ENCODE data around the gene P2RY4. TPM values are rescaled to one million over a fixed set of nuclear protein-coding genes. Genes with fewer than 3 reads are reported as not detected.
"Not testable (repeated sequence)": the region's sequence is repeated elsewhere in the genome, so short reads cannot be mapped to it uniquely, and the experiment has no call there.

Gene P2RY4
- total and polyA plus RNA-seq, 4 donors = 0.91 to 1.2 TPM; not detected in 2

GRCh38 chrX:70226687-70227086, 33.3 kb downstream of the P2RY4 start:
- Histone ChIP-seq H3K36me3 (ENCODE audit: control insufficient read depth in 1 of 2, insufficient read depth in 2 of 2, low read length in 1 of 2) (no peaks in the 10 kb centered on the region), H3K4me3 (ENCODE audit: low read length in 2 of 2) (no peak overlapping the region), H3K27me3 (ENCODE audit: control insufficient read depth in 1 of 2, insufficient read depth in 2 of 2, low read length in 1 of 2) (no peaks in the 10 kb centered on the region), H3K9me3 (ENCODE audit: control insufficient read depth, low read length) (no peaks in the 10 kb centered on the region), H3K4me1 (ENCODE audit: control insufficient read depth in 1 of 2, insufficient read depth in 2 of 2, low read length in 2 of 2) (no peaks in the 10 kb centered on the region), H3K27ac (ENCODE audit: low read depth in 1 of 2, low read length in 2 of 2) (no peak overlapping the region)
- WGBS, 2 donors = 58 to 94% methylated on average over 2 of the region's 2 CpGs
- ATAC-seq (ENCODE audit: low FRiP score) (no peak), DNase-seq (no peak)
- intact Hi-C loops (cut with DNase I) = no loop called here

DNA sequence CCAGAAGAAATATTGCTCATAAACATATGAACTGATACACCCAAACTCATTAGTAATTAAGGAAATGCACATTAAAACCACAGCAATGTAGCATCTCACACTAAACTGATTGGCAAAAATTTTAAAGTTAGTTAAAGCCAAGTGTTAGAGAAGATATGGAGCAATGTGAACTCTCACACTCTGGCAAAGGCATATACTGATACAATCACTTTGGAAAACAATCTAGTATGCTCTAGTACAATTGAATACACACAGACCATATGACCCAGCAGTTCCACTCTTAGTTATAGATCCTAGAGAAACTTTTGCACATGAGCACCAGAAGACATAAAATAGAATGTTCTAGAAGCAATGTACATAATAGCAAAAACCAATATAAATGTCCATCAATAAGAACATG, 34.0 kb downstream of the P2RY4 start:
- ATAC-seq (ENCODE audit: low FRiP score) = no peak
- no peak overlapping the region for H3K27ac ChIP-seq (ENCODE audit: low read depth in 1 of 2, low read length in 2 of 2)
- no peaks in the 10 kb centered on the region for H3K36me3 ChIP-seq (ENCODE audit: control insufficient read depth in 1 of 2, insufficient read depth in 2 of 2, low read length in 1 of 2)
- no peaks in the 10 kb centered on the region for H3K9me3 ChIP-seq (ENCODE audit: control insufficient read depth, low read length)
- no peak for DNase-seq
- H3K4me3 ChIP-seq (ENCODE audit: low read length in 2 of 2) = no peak overlapping the region
- no peaks in the 10 kb centered on the region for H3K27me3 ChIP-seq (ENCODE audit: control insufficient read depth in 1 of 2, insufficient read depth in 2 of 2, low read length in 1 of 2)
- intact Hi-C loops (cut with DNase I) = no loop called here
- H3K4me1 ChIP-seq (ENCODE audit: control insufficient read depth in 1 of 2, insufficient read depth in 2 of 2, low read length in 2 of 2) = no peaks in the 10 kb centered on the region

DNA sequence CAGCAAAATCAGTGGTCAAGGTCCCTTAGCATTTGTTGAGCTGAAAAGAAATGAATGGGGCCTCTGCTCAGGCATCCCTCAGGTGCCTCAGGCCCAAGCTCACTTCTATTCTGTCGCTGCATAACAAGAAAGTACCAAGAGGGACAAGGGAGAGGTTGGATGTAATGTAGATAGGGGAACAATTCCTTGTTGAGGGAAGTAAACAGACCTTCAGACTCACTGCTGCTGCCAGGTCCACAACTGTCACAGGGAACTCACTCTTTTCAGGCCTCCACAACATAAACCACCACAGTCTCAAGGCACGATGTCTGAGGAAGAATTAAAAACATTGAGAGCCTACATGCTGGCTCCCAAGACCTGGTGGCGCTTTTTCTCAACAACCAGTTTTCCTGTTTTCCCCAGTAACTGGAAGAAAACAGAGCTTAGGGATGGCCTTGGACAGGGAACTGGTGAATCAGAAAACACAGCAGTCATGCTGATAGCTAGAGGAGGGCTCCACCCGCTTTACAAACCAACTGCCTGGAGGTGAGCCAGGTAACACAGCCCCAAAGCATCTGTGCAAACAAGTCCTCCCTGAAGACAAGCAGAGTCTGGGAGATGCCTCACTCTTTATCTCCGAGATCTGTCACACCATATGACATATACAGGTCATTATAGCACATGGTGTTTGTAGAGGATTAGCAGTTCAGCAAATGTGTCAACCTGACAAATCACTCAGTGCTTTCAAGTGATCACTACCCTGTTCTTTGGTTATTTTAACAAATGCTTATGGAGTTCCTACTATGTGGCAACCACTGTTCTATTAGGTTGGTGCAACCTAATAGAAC, 39.9 kb downstream of the P2RY4 start:
- Histone ChIP-seq H3K4me3 (ENCODE audit: low read length in 2 of 2) (no peak overlapping the region), H3K4me1 (ENCODE audit: control insufficient read depth in 1 of 2, insufficient read depth in 2 of 2, low read length in 2 of 2) (no peaks in the 10 kb centered on the region), H3K36me3 (ENCODE audit: control insufficient read depth in 1 of 2, insufficient read depth in 2 of 2, low read length in 1 of 2) (no peaks in the 10 kb centered on the region), H3K27ac (ENCODE audit: low read depth in 1 of 2, low read length in 2 of 2) (no peak overlapping the region), H3K9me3 (ENCODE audit: control insufficient read depth, low read length) (no peaks in the 10 kb centered on the region), H3K27me3 (ENCODE audit: control insufficient read depth in 1 of 2, insufficient read depth in 2 of 2, low read length in 1 of 2) (no peaks in the 10 kb centered on the region)
- DNase-seq (peak in 1 of 2 donors; percentile 50), ATAC-seq (ENCODE audit: low FRiP score) (no peak)
- intact Hi-C loops (cut with DNase I) = no loop called here
- 58 to 86% methylated on average over 5 of the region's 5 CpGs for WGBS, 2 donors

DNA sequence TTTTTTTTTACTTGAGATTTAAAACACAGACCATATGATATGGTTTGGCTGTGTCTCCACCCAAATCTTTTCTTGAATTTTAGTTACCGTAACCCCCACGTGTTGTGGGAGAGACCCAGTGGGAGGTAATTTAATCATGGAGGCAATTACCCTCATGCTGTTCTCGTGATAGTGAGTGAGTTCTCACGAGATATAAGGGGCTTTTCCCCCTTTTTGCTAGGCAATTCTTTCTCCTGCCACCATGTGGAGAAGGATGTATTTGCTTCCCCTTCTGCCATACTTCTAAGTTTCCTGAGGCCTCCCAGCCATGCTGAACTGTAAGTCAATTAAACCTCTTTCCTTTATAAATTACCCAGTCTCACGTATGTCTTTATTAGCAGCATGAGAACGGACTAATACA, 50.4 kb downstream of the P2RY4 start:
- intact Hi-C loops (cut with DNase I) = loop anchor here in 1 of 2 donors (5.0 kb wide), 1 partner anchor 53 kb away; the partner anchor contains the start of gene P2RY4
- not testable (repeated sequence) for ATAC-seq (ENCODE audit: low FRiP score); H3K27ac ChIP-seq (ENCODE audit: low read depth in 1 of 2, low read length in 2 of 2); H3K36me3 ChIP-seq (ENCODE audit: control insufficient read depth in 1 of 2, insufficient read depth in 2 of 2, low read length in 1 of 2); H3K9me3 ChIP-seq (ENCODE audit: control insufficient read depth, low read length); H3K4me3 ChIP-seq (ENCODE audit: low read length in 2 of 2); H3K27me3 ChIP-seq (ENCODE audit: control insufficient read depth in 1 of 2, insufficient read depth in 2 of 2, low read length in 1 of 2); H3K4me1 ChIP-seq (ENCODE audit: control insufficient read depth in 1 of 2, insufficient read depth in 2 of 2, low read length in 2 of 2); DNase-seq
- 59 to 77% methylated on average over 6 of the region's 6 CpGs for WGBS, 2 donors

GRCh38 chrX:70208479-70208878, 51.5 kb downstream of the P2RY4 start:
- no peak for ATAC-seq (ENCODE audit: low FRiP score)

More at GRCh38 chrX:70208479-70208878, 51.5 kb downstream of the P2RY4 start:
- no peak for DNase-seq
- Histone ChIP-seq H3K4me3 (ENCODE audit: low read length in 2 of 2) (no peak overlapping the region), H3K4me1 (ENCODE audit: control insufficient read depth in 1 of 2, insufficient read depth in 2 of 2, low read length in 2 of 2) (no peaks in the 10 kb centered on the region), H3K27ac (ENCODE audit: low read depth in 1 of 2, low read length in 2 of 2) (no peak overlapping the region), H3K27me3 (ENCODE audit: control insufficient read depth in 1 of 2, insufficient read depth in 2 of 2, low read length in 1 of 2) (no peaks in the 10 kb centered on the region), H3K9me3 (ENCODE audit: control insufficient read depth, low read length) (no peaks in the 10 kb centered on the region), H3K36me3 (ENCODE audit: control insufficient read depth in 1 of 2, insufficient read depth in 2 of 2, low read length in 1 of 2) (no peaks in the 10 kb centered on the region)
- intact Hi-C loops (cut with DNase I) = loop anchor here in 1 of 2 donors (5.0 kb wide), 1 partner anchor 54 kb away; the partner anchor contains the start of gene P2RY4

Other genes with a start within 250 kb of the P2RY4 start
- gene AWAT2, start 210.3 kb downstream of the P2RY4 start, total RNA-seq = not detected
- gene AWAT2, start 210.3 kb downstream of the P2RY4 start, polyA plus RNA-seq = not detected
- not detected for gene OTUD6A, start 197.7 kb downstream of the P2RY4 start, total RNA-seq
- not detected for gene OTUD6A, start 197.7 kb downstream of the P2RY4 start, polyA plus RNA-seq
- gene IGBP1, start 126.8 kb downstream of the P2RY4 start, total RNA-seq = 10 to 100 TPM; 34.4 to 45.9 TPM
- gene IGBP1, start 126.8 kb downstream of the P2RY4 start, polyA plus RNA-seq = 10 to 100 TPM; 59.1 to 78.1 TPM
- gene DGAT2L6, start 82.7 kb downstream of the P2RY4 start, total RNA-seq = not detected
- gene DGAT2L6, start 82.7 kb downstream of the P2RY4 start, polyA plus RNA-seq = not detected
- not detected for gene AWAT1, start 25.5 kb downstream of the P2RY4 start, total RNA-seq
- gene AWAT1, start 25.5 kb downstream of the P2RY4 start, polyA plus RNA-seq = not detected
- not detected for gene ARR3, start 8.1 kb upstream of the P2RY4 start, total RNA-seq
- gene ARR3, start 8.1 kb upstream of the P2RY4 start, polyA plus RNA-seq = not detected
- not detected for gene RAB41, start 22.0 kb upstream of the P2RY4 start, total RNA-seq
- not detected for gene RAB41, start 22.0 kb upstream of the P2RY4 start, polyA plus RNA-seq
- 10 to 100 TPM; 18.7 to 27.1 TPM for gene PDZD11, start 29.7 kb upstream of the P2RY4 start, total RNA-seq
- gene PDZD11, start 29.7 kb upstream of the P2RY4 start, polyA plus RNA-seq = 10 to 100 TPM; 57.8 to 67.1 TPM
- gene KIF4A, start 29.9 kb upstream of the P2RY4 start, total RNA-seq = under 1 TPM; 0.36 to 0.66 TPM
- gene KIF4A, start 29.9 kb upstream of the P2RY4 start, polyA plus RNA-seq = under 1 TPM; 0.38 to 0.41 TPM
- not detected for gene GDPD2, start 163.1 kb upstream of the P2RY4 start, total RNA-seq
- 1 to 10 TPM in 1 of 2 donors, not detected in 1; 1.0 TPM for gene GDPD2, start 163.1 kb upstream of the P2RY4 start, polyA plus RNA-seq
- gene DLG3, start 184.6 kb upstream of the P2RY4 start, total RNA-seq = 10 to 100 TPM; 22.4 to 22.8 TPM
- gene DLG3, start 184.6 kb upstream of the P2RY4 start, polyA plus RNA-seq = 10 to 100 TPM; 16.1 to 17.2 TPM

Measured in aorta (tissue), 5 donors.